Endothelial cell of umbilical vein (primary cell): ENCODE data around the gene KCNH6. TPM values are rescaled to one million over a fixed set of nuclear protein-coding genes. Genes with fewer than 3 reads are reported as not detected.

Experiments
- BruUV-seq: library from RNA; stranded (reverse); fragments of 400-500 nt; replicated peaks from 2 replicates; lab custom pipeline; 2021; lab: Mats Ljungman, UMichigan
- CTCF ChIA-PET: fragments of 300-600, 350-600 bp; sonication (Branson Sonifier 250); formaldehyde crosslinking; loops from one replicate; lab custom pipeline; 2021; ENCODE audit warnings: antibody characterized with exemption, inconsistent platforms; lab: Charles Lee
- POLR2A ChIA-PET: fragments of 300-600, 350-600 bp; sonication (Branson Sonifier 250); formaldehyde crosslinking; loops from one replicate; lab custom pipeline; 2021; ENCODE audit warnings: antibody characterized with exemption, inconsistent platforms; lab: Charles Lee
- DNase-seq: peaks from one replicate; pipeline ENCODE4 v3.0.0-alpha.2; 2011; ENCODE audit warnings: low read depth, low spot score
- FAIRE-seq: peaks from 2 replicates; lab custom pipeline; 2011; peaks lifted over from hg19 to GRCh38; lab: Jason Lieb, UNC
- H2AFZ ChIP-seq: 2 replicates; pipeline ENCODE4 v1.6.0; 2012; ENCODE audit warnings: low read depth, low read length, control low read depth, inconsistent platforms
- H3K27ac ChIP-seq: 2 replicates; pipeline ENCODE4 v1.5.1; 2011; ENCODE audit warnings: low read depth, mild to moderate bottlenecking, control low read depth, low read length, moderate library complexity; ENCODE audit not compliant: insufficient read depth
- H3K27me3 ChIP-seq, 2 experiments: 2 replicates each; pipeline versions ENCODE4 v1.6.0 to v1.6.1; 2011; ENCODE audit warnings: low read length in 2 of 2, mixed read lengths in 1 of 2; ENCODE audit not compliant: control insufficient read depth in 2 of 2, insufficient read depth in 2 of 2
- H3K36me3 ChIP-seq, 2 experiments: 2 replicates in 1 of 2; 3 replicates in 1 of 2; pipeline ENCODE4 v1.5.1; 2011; ENCODE audit warnings: low read length in 2 of 2, mild to moderate bottlenecking in 1 of 2, moderate library complexity in 1 of 2; ENCODE audit not compliant: control insufficient read depth in 2 of 2, insufficient read depth in 2 of 2; ENCODE audit errors: extremely low read depth in 1 of 2
- H3K4me1 ChIP-seq: 3 replicates; pipeline ENCODE4 v1.5.1; 2011; ENCODE audit warnings: mild to moderate bottlenecking, low read length; ENCODE audit not compliant: control insufficient read depth, insufficient read depth; ENCODE audit errors: extremely low read depth
- H3K4me2 ChIP-seq: 2 replicates; pipeline ENCODE4 v1.6.1; 2011; ENCODE audit warnings: low read length, control low read depth, mixed read lengths; ENCODE audit not compliant: insufficient read depth
- H3K4me3 ChIP-seq, 3 experiments: fragments of 200-600 bp in 1 of 3; sonication (generic), shearing (Covaris generic) in 1 of 3; replicated peaks in 1 of 3; 2 replicates each; pipeline ENCODE4 v1.5.1; 2011 to 2016; ENCODE audit warnings: control low read depth in 3 of 3, low read length in 3 of 3, mild to moderate bottlenecking in 2 of 3, inconsistent platforms in 1 of 3, low read depth in 1 of 3, moderate library complexity in 1 of 3; ENCODE audit not compliant: insufficient read depth in 1 of 3
- H3K79me2 ChIP-seq: 2 replicates; pipeline ENCODE4 v1.6.0; 2012; ENCODE audit warnings: low read length, inconsistent platforms; ENCODE audit not compliant: control insufficient read depth, insufficient read depth
- H3K9ac ChIP-seq: replicated peaks from 2 replicates; pipeline ENCODE3; 2011; ENCODE audit warnings: low read length, control low read depth; ENCODE audit not compliant: insufficient read depth; ENCODE audit errors: extremely low read depth
- H3K9me1 ChIP-seq: replicated peaks from 3 replicates; pipeline ENCODE4 v1.6.0; 2011; ENCODE audit warnings: mild to moderate bottlenecking, low read length; ENCODE audit not compliant: control insufficient read depth, insufficient read depth; ENCODE audit errors: extremely low read depth
- H3K9me3 ChIP-seq: replicated peaks from 2 replicates; pipeline ENCODE4 v1.5.1; 2012; ENCODE audit warnings: low read length, inconsistent platforms; ENCODE audit not compliant: control insufficient read depth, insufficient read depth
- H4K20me1 ChIP-seq: replicated peaks from 2 replicates; pipeline ENCODE3; 2011; ENCODE audit warnings: mild to moderate bottlenecking, low read length; ENCODE audit not compliant: control insufficient read depth, insufficient read depth; ENCODE audit errors: extremely low read depth
- EZH2 ChIP-seq: IDR thresholded peaks from 2 replicates; pipeline ENCODE4 v1.6.1; 2012; ENCODE audit warnings: borderline replicate concordance, low read depth, mild to moderate bottlenecking, moderate library complexity, low read length, inconsistent platforms; ENCODE audit not compliant: severe bottlenecking
- FOS ChIP-seq: IDR thresholded peaks from 2 replicates; pipeline ENCODE4 v1.6.1; 2011; ENCODE audit warnings: mild to moderate bottlenecking, low read length, moderate library complexity, borderline replicate concordance; ENCODE audit not compliant: insufficient read depth
- GATA2 ChIP-seq: IDR thresholded peaks from 2 replicates; pipeline ENCODE4 v1.7.0; 2011; ENCODE audit warnings: low read depth, mild to moderate bottlenecking, moderate library complexity, mixed read lengths, low read length; ENCODE audit not compliant: insufficient read length, insufficient read depth
- JUN ChIP-seq: IDR thresholded peaks from 2 replicates; pipeline ENCODE4 v1.6.1; 2011; ENCODE audit warnings: borderline replicate concordance, low read depth; ENCODE audit not compliant: insufficient read length, insufficient read depth
- MYC ChIP-seq: IDR thresholded peaks from one replicate; pipeline ENCODE4 v1.6.1; 2011; ENCODE audit warnings: mild to moderate bottlenecking, low read depth, low read length
- POLR2A ChIP-seq: IDR thresholded peaks from 2 replicates; pipeline ENCODE4 v1.6.1; 2012; ENCODE audit warnings: low read depth, mild to moderate bottlenecking, control low read depth, low read length
- POLR2AphosphoS5 ChIP-seq: IDR thresholded peaks from 2 replicates; pipeline ENCODE4 v1.6.1; 2012; ENCODE audit warnings: low read depth, mild to moderate bottlenecking, control low read depth, low read length, moderate library complexity; ENCODE audit not compliant: insufficient read depth
- dilution Hi-C: fragments of 300-500 bp; cut with MboI; formaldehyde crosslinking; loops from one replicate; pipeline ENCODE4 v1.15.0; 2019; ENCODE audit warnings: low sequenced_read_pairs; ENCODE audit not compliant: extremely low pct_ligation_motif_present
- intact Hi-C: fragments of 100-400 bp; cut with micrococcal nuclease; formaldehyde crosslinking; loops from one replicate; pipeline ENCODE4 v1.10.0; 2022
- polyA plus RNA-seq, 4 experiments: library from polyadenylated mRNA; depleted of rRNA in 3 of 4; stranded (reverse) in 3 of 4; unstranded in 1 of 4; fragments of >200 nt; gene quantifications; 2 replicates each; pipeline versions ENCODE4 v1.2.1 to v1.2.3, GENCODE V29; 2011 to 2012; ENCODE audit warnings: missing spikeins in 1 of 4
- total RNA-seq: library from RNA; stranded (reverse); gene quantifications from 2 replicates; pipeline ENCODE4 v1.2.3, GENCODE V29; 2021
- TF ChIP-seq, protein P1 (sequence below): IDR thresholded peaks from 2 replicates; pipeline ENCODE4 v1.6.1; 2011; ENCODE audit not compliant: insufficient read depth, insufficient read length
- TF ChIP-seq, protein P2 (sequence below), 2 donors: IDR thresholded peaks; 1 replicate in 1 of 2; 2 replicates in 1 of 2; pipeline ENCODE4 v1.5.1; 2011; ENCODE audit warnings: low read length in 2 of 2, mild to moderate bottlenecking in 2 of 2, moderate library complexity in 2 of 2, control low read depth in 1 of 2, inconsistent platforms in 1 of 2, low read depth in 1 of 2; ENCODE audit not compliant: insufficient read depth in 1 of 2; ENCODE audit errors: extremely low read depth in 1 of 2

The KCNH6 gene
- total and polyA plus RNA-seq, 2 donors (not counting 3 experiments of a cell fraction or from before 2014, with no cell fraction given), result 0.07 TPM; not detected in 1

DNA sequence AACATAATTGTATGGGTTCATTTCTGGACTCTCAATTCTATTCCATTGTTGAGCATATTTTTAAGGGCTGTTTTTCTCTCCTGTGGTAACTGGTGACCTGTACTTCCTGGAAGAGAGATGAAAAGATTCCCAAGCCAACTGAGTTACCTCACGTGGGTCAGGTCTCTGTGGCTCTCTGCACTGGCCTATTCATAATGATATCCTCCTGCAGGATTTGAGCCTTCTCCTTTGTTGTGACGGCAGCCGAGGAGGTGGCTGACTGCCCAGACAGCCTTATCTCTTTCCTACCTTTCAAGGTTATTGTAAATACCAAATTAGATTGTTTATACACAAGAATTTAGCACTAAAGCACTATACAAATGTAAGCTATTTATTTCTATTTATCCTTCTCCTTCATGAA is 49.0 kb upstream of the KCNH6 start:
- DNase-seq, result peak; percentile 96
- H3K9me3 ChIP-seq, result no peaks in the 10 kb centered on the region
- TF ChIP-seq JUN, result peak; percentile 36
- TF ChIP-seq GATA2, result peak; percentile 56
- TF ChIP-seq MYC, result no peak
- H3K9me1 ChIP-seq, result no peaks in the 10 kb centered on the region
- H3K4me3 ChIP-seq, result no peak overlapping the region
- H3K9ac ChIP-seq, result no peak overlapping the region
- intact Hi-C loops (loop anchor here (1.0 to 2.0 kb wide), 2 partner anchors 13 to 24 kb away; no protein-coding TSS in a partner anchor), dilution Hi-C loops (no loop called here)
- peak overlapping the region; percentile 34 for H3K4me2 ChIP-seq
- H3K79me2 ChIP-seq, result no peaks in the 10 kb centered on the region
- ChIA-PET CTCF (interaction anchor here (1.0 to 11.1 kb wide), 3 partner anchors 29 to 67 kb away, joined by 4 to 540 read pairs (median 134); partner anchors contain the start of gene CYB561), POLR2A (interaction anchor here (2.0 kb wide), 1 partner anchor 27 kb away, joined by 7 read pairs; the partner anchor contains the start of gene CYB561)
- H2AFZ ChIP-seq, result no peak overlapping the region
- peak; percentile 92 for FAIRE-seq
- H3K4me1 ChIP-seq, result peaks cover 31% of the 10 kb centered on the region
- H4K20me1 ChIP-seq, result no peaks in the 10 kb centered on the region
- H3K36me3 ChIP-seq, result no peaks in the 10 kb centered on the region
- H3K27me3 ChIP-seq, result no peaks in the 10 kb centered on the region
- BruUV-seq, result no TSS peak
- H3K27ac ChIP-seq, result peak overlapping the region; percentile 68

DNA sequence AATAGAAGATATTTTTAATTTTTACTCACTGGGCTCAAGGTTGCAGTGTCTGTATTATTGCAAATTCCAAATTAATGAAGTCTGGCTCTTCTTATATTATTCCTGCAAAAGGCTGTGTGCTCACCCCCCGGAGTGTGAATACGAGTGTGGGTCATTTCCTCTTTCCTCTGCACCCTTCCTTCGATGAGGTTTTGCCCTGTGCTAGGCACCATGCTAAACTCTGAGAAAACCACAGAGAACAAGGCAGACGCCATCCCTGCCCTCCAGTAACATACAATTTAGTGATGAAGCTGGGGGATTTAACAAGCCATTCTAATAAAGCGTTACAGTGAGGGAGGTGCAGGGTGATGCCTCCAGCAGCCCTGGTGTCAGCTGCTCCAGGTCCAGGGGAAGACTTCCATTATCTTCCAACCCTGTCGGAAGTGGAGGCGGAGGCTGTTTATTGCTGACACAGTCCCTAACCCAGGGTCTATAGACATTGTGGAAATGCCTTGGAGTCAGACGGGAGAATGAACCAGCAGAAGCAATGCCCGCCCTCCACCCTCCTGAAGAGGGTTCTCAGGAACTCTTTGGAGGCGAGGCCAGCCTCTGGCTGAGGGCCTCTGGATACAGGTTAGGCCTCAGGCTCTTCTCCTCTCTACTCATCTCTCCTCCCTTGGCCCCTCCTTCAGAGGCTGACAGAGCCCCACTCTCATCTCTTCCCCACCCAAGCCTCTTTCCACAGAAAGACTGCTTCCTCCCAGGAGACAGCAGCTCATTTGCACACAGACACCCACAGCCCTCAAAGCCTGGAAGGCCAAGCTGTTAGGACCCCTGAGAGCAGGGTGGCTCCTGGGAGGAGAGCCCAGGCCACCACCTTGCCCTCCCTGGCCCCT is 48.3 kb upstream of the KCNH6 start:
- intact Hi-C loops (loop anchor here (1.0 to 2.0 kb wide), 2 partner anchors 14 to 25 kb away; no protein-coding TSS in a partner anchor), dilution Hi-C loops (no loop called here)
- H3K9me3 ChIP-seq, result no peaks in the 10 kb centered on the region
- peak overlapping the region; percentile 68 for H3K27ac ChIP-seq
- POLR2A ChIA-PET, result interaction anchor here (2.0 kb wide), 1 partner anchor 28 kb away, joined by 7 read pairs; the partner anchor contains the start of gene CYB561
- DNase-seq (no peak), FAIRE-seq (no peak)
- H4K20me1 ChIP-seq, result no peaks in the 10 kb centered on the region
- H3K4me2 ChIP-seq, result peak overlapping the region; percentile 34
- no peaks in the 10 kb centered on the region for H3K9me1 ChIP-seq
- H2AFZ ChIP-seq, result no peak overlapping the region
- no peaks in the 10 kb centered on the region for H3K79me2 ChIP-seq
- no peak overlapping the region for H3K9ac ChIP-seq
- CTCF ChIA-PET, result interaction anchor here (0.6 to 11.1 kb wide), 4 partner anchors 29 to 137 kb away, joined by 3 to 540 read pairs (median 69); partner anchors contain the start of gene CYB561
- TF ChIP-seq GATA2 (no peak), POLR2AphosphoS5 (no peak), JUN (no peak), POLR2A (no peak), FOS (no peak), MYC (no peak), EZH2 (no peak)
- TF ChIP-seq, protein P1, sequence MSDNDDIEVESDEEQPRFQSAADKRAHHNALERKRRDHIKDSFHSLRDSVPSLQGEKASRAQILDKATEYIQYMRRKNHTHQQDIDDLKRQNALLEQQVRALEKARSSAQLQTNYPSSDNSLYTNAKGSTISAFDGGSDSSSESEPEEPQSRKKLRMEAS, result no peak
- TF ChIP-seq, protein P2, sequence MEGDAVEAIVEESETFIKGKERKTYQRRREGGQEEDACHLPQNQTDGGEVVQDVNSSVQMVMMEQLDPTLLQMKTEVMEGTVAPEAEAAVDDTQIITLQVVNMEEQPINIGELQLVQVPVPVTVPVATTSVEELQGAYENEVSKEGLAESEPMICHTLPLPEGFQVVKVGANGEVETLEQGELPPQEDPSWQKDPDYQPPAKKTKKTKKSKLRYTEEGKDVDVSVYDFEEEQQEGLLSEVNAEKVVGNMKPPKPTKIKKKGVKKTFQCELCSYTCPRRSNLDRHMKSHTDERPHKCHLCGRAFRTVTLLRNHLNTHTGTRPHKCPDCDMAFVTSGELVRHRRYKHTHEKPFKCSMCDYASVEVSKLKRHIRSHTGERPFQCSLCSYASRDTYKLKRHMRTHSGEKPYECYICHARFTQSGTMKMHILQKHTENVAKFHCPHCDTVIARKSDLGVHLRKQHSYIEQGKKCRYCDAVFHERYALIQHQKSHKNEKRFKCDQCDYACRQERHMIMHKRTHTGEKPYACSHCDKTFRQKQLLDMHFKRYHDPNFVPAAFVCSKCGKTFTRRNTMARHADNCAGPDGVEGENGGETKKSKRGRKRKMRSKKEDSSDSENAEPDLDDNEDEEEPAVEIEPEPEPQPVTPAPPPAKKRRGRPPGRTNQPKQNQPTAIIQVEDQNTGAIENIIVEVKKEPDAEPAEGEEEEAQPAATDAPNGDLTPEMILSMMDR (IDR thresholded peaks at IDR 0.05; ENCODE audit: extremely low read depth in 1 of 2, insufficient read depth in 1 of 2, low read depth in 1 of 2, low read length in 2 of 2), result no peak
- H3K27me3 ChIP-seq, result no peaks in the 10 kb centered on the region
- peaks cover 0 to 3% of the 10 kb centered on the region in 2 experiments for H3K36me3 ChIP-seq
- no TSS peak for BruUV-seq
- peaks cover 31% of the 10 kb centered on the region for H3K4me1 ChIP-seq
- no peak overlapping the region for H3K4me3 ChIP-seq
